Neural cell (in vitro differentiated cells): Measurements from ENCODE around the gene OXER1. TPM values are rescaled to one million over a fixed set of nuclear protein-coding genes. Genes with fewer than 3 reads are reported as not detected.

Experiments used
- H2AFZ ChIP-seq: fragments of 200-600, 300-800 bp; sonication (generic), shearing (Covaris generic); 2 replicates; pipeline ENCODE4 v1.6.0; 2014; ENCODE audit warnings: low read depth, mild to moderate bottlenecking, antibody characterized with exemption, low read length, moderate library complexity
- H3F3A ChIP-seq: fragments of 200-600 bp; shearing (Covaris generic); 2 replicates; pipeline ENCODE4 v1.6.1; 2016; ENCODE audit warnings: mild to moderate bottlenecking, moderate library complexity, mixed read lengths, antibody characterized with exemption, low read length; ENCODE audit not compliant: insufficient read depth, poor library complexity, severe bottlenecking
- H3K27ac ChIP-seq: fragments of 200-600, 300-800 bp; sonication (generic), shearing (Covaris generic); 2 replicates; pipeline ENCODE4 v1.5.1; 2014; ENCODE audit warnings: mild to moderate bottlenecking, low read length, moderate library complexity
- H3K27me3 ChIP-seq: fragments of 300-800, 200-600 bp; sonication (generic), shearing (Covaris generic); 2 replicates; pipeline ENCODE4 v1.6.0; 2014; ENCODE audit warnings: mild to moderate bottlenecking, low read depth, low read length, moderate library complexity; ENCODE audit not compliant: insufficient read depth
- H3K36me3 ChIP-seq: fragments of 300-800, 200-600 bp; sonication (generic), shearing (Covaris generic); 2 replicates; pipeline ENCODE4 v1.5.1; 2014; ENCODE audit warnings: mild to moderate bottlenecking, antibody characterized with exemption, low read length, moderate library complexity; ENCODE audit not compliant: insufficient read depth
- H3K4me2 ChIP-seq: fragments of 300-800, 200-600 bp; sonication (generic), shearing (Covaris generic); 2 replicates; pipeline ENCODE4 v1.6.0; 2014; ENCODE audit warnings: mild to moderate bottlenecking, low read length
- H3K4me3 ChIP-seq: fragments of 300-800, 200-600 bp; sonication (generic), shearing (Covaris generic); 2 replicates; pipeline ENCODE4 v1.5.1; 2014; ENCODE audit warnings: mild to moderate bottlenecking, low read length, moderate library complexity
- H3K79me2 ChIP-seq: fragments of 200-600 bp; shearing (Covaris generic); replicated peaks from 2 replicates; pipeline ENCODE4 v1.6.0; 2014; ENCODE audit warnings: mild to moderate bottlenecking, low read length, moderate library complexity; ENCODE audit not compliant: insufficient read depth
- H3K9ac ChIP-seq: fragments of 300-800, 200-600 bp; sonication (generic), shearing (Covaris generic); 2 replicates; pipeline ENCODE4 v1.6.1; 2016; ENCODE audit warnings: mild to moderate bottlenecking, low read length, mixed read lengths
- H3K9me2 ChIP-seq: fragments of 200-600 bp; shearing (Covaris generic); 2 replicates; pipeline ENCODE4 v1.6.1; 2016; ENCODE audit warnings: mild to moderate bottlenecking, low read length, mixed read lengths; ENCODE audit not compliant: insufficient read depth
- H3K9me3 ChIP-seq: fragments of 200-600, 300-800 bp; sonication (generic), shearing (Covaris generic); 2 replicates; pipeline ENCODE4 v1.6.1; 2016; ENCODE audit warnings: mild to moderate bottlenecking, mixed run types, low read length, moderate library complexity, mixed read lengths
- H4K20me1 ChIP-seq: fragments of 200-600 bp; shearing (Covaris generic); 2 replicates; pipeline ENCODE4 v1.6.1; 2016; ENCODE audit warnings: mild to moderate bottlenecking, mixed run types; ENCODE audit not compliant: insufficient read depth
- EP300 ChIP-seq: fragments of 450-650 bp; conservative IDR thresholded peaks from 2 replicates; pipeline ENCODE4 v1.6.1; 2014; ENCODE audit warnings: antibody characterized with exemption, mild to moderate bottlenecking, moderate library complexity; ENCODE audit not compliant: poor library complexity, severe bottlenecking
- EZH2 ChIP-seq: fragments of 200-600, 300-800 bp; shearing (Covaris generic), sonication (generic); IDR thresholded peaks from 2 replicates; pipeline ENCODE4 v1.6.1; 2014; ENCODE audit warnings: antibody characterized with exemption, low read length, borderline replicate concordance, mild to moderate bottlenecking; ENCODE audit not compliant: insufficient read depth, poor library complexity, severe bottlenecking
- POLR2AphosphoS5 ChIP-seq: IDR thresholded peaks from 2 replicates; pipeline ENCODE4 v1.6.1; 2012
- RAD21 ChIP-seq: fragments of 450-650 bp; conservative IDR thresholded peaks from 2 replicates; pipeline ENCODE4 v1.6.1; 2014; ENCODE audit warnings: antibody characterized with exemption, mild to moderate bottlenecking, moderate library complexity
- SMC3 ChIP-seq: fragments of 450-650 bp; conservative IDR thresholded peaks from 2 replicates; pipeline ENCODE4 v1.6.1; 2014; ENCODE audit warnings: antibody characterized with exemption, mild to moderate bottlenecking, moderate library complexity; ENCODE audit not compliant: poor library complexity
- TAF1 ChIP-seq: IDR thresholded peaks from 2 replicates; pipeline ENCODE4 v1.6.1; 2012; ENCODE audit warnings: low read depth
- polyA plus RNA-seq: library from polyadenylated mRNA; depleted of rRNA; stranded (reverse); fragments of >200 nt; gene quantifications from 2 replicates; pipeline ENCODE4 v1.2.3, GENCODE V29; 2014
- TF ChIP-seq, protein P1 (sequence below): IDR thresholded peaks from 2 replicates; pipeline ENCODE4 v1.6.1; 2012; ENCODE audit warnings: borderline replicate concordance

The OXER1 gene
- polyA plus RNA-seq, 1 donor from 2014 or later = not detected

DNA sequence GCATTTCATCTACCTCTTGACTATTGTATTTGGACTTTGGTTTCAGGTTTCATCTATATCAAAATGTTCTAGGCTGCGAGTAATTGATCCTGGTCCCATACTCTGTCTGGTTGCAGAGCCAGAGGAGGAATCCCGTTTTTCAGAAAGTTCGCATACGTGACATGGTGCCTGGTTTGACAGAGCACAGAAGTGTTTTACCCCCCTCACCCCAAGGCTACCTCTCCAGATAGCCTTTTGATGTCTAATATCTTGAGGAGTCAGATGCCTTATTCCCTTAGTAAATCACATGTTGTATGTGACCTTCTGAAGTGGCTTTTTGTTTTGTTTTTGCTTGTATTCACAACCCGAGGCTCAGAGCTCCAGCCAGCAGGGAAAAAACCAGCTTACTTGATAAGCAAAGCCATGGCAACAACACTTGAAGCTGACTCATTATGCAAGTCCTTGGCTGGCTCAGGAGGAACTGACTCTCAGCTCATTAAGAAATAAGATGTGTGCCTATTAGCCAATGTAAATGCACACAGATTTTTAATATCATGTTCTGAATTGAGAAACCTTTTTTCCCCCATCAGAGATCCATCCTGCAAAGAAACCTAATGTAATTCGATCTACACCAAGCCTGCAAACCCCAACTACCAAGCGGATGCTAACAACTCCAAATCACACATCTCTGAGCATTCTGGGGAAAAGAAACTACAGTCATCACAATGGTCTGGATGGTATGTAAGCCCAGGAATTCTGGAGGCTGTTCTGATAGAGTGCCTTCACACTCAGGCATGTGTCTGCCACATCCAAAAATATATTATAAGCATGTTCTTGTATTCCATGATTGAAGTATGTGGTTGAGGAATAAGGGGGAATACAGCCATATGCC, 41.4 kb downstream of the OXER1 start:
- no peak overlapping the region for H3K9ac ChIP-seq
- H3K27ac ChIP-seq = no peak overlapping the region
- H3F3A ChIP-seq = no peaks in the 10 kb centered on the region
- no peaks in the 10 kb centered on the region for H3K27me3 ChIP-seq
- H3K4me2 ChIP-seq = no peak overlapping the region
- no peaks in the 10 kb centered on the region for H4K20me1 ChIP-seq
- H2AFZ ChIP-seq = peak overlapping the region; percentile 2
- no peak overlapping the region for H3K4me3 ChIP-seq
- no peaks in the 10 kb centered on the region for H3K36me3 ChIP-seq
- H3K79me2 ChIP-seq = no peaks in the 10 kb centered on the region
- no peaks in the 10 kb centered on the region for H3K9me2 ChIP-seq
- no peaks in the 10 kb centered on the region for H3K9me3 ChIP-seq
- TF ChIP-seq TAF1 = no peak
- TF ChIP-seq, protein P1, sequence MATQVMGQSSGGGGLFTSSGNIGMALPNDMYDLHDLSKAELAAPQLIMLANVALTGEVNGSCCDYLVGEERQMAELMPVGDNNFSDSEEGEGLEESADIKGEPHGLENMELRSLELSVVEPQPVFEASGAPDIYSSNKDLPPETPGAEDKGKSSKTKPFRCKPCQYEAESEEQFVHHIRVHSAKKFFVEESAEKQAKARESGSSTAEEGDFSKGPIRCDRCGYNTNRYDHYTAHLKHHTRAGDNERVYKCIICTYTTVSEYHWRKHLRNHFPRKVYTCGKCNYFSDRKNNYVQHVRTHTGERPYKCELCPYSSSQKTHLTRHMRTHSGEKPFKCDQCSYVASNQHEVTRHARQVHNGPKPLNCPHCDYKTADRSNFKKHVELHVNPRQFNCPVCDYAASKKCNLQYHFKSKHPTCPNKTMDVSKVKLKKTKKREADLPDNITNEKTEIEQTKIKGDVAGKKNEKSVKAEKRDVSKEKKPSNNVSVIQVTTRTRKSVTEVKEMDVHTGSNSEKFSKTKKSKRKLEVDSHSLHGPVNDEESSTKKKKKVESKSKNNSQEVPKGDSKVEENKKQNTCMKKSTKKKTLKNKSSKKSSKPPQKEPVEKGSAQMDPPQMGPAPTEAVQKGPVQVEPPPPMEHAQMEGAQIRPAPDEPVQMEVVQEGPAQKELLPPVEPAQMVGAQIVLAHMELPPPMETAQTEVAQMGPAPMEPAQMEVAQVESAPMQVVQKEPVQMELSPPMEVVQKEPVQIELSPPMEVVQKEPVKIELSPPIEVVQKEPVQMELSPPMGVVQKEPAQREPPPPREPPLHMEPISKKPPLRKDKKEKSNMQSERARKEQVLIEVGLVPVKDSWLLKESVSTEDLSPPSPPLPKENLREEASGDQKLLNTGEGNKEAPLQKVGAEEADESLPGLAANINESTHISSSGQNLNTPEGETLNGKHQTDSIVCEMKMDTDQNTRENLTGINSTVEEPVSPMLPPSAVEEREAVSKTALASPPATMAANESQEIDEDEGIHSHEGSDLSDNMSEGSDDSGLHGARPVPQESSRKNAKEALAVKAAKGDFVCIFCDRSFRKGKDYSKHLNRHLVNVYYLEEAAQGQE = no peak

GRCh38 chr2:42721898-42722297, 42.0 kb downstream of the OXER1 start:
- Histone ChIP-seq H2AFZ (no peak overlapping the region), H3K9me2 (no peaks in the 10 kb centered on the region), H3K27ac (no peak overlapping the region), H3K9me3 (no peaks in the 10 kb centered on the region), H3K27me3 (no peaks in the 10 kb centered on the region), H3K4me3 (no peak overlapping the region), H3F3A (no peaks in the 10 kb centered on the region), H3K9ac (no peak overlapping the region), H3K79me2 (no peaks in the 10 kb centered on the region), H4K20me1 (no peaks in the 10 kb centered on the region), H3K4me2 (no peak overlapping the region), H3K36me3 (no peaks in the 10 kb centered on the region)
- TF ChIP-seq POLR2AphosphoS5 = no peak

- no peak for TF ChIP-seq RAD21
- TF ChIP-seq, protein P1 = no peak
- TF ChIP-seq TAF1 = no peak
- no peak for TF ChIP-seq EZH2
- no peak for TF ChIP-seq POLR2AphosphoS5
- no peak for TF ChIP-seq SMC3
- TF ChIP-seq EP300 = no peak
- Histone ChIP-seq H4K20me1 (no peaks in the 10 kb centered on the region), H3K9me2 (no peaks in the 10 kb centered on the region), H3K27ac (no peak overlapping the region), H3K9me3 (no peaks in the 10 kb centered on the region), H2AFZ (no peak overlapping the region), H3K4me3 (no peak overlapping the region), H3K36me3 (no peaks in the 10 kb centered on the region), H3K27me3 (no peaks in the 10 kb centered on the region), H3K9ac (no peak overlapping the region), H3F3A (no peaks in the 10 kb centered on the region), H3K4me2 (no peak overlapping the region), H3K79me2 (no peaks in the 10 kb centered on the region)
Observed at GRCh38 chr2:42714686-42715085, 49.2 kb downstream of the OXER1 start.
